Erythroblast (primary cell): ENCODE measurements around the gene TMPRSS6.

ENCODE experiments used
- DNase-seq, 2 experiments: peaks; one replicate each; lab custom pipeline; 2025; lab: John Stamatoyannopoulos, UW
- GATA1 ChIP-seq: IDR thresholded peaks from 2 replicates; pipeline ENCODE4 v1.6.1; 2011; ENCODE audit warnings: low read depth, mild to moderate bottlenecking, control low read depth, low read length, moderate library complexity
- POLR2A ChIP-seq: IDR thresholded peaks from 2 replicates; pipeline ENCODE4 v1.6.1; 2011; ENCODE audit warnings: mild to moderate bottlenecking, low read length

Gene TMPRSS6

GRCh38 chr22:37147186-37147990, 37.9 kb upstream of the TMPRSS6 start:
- TF ChIP-seq GATA1: no peak
- TF ChIP-seq POLR2A: no peak
- DNase-seq: no peak

DNA sequence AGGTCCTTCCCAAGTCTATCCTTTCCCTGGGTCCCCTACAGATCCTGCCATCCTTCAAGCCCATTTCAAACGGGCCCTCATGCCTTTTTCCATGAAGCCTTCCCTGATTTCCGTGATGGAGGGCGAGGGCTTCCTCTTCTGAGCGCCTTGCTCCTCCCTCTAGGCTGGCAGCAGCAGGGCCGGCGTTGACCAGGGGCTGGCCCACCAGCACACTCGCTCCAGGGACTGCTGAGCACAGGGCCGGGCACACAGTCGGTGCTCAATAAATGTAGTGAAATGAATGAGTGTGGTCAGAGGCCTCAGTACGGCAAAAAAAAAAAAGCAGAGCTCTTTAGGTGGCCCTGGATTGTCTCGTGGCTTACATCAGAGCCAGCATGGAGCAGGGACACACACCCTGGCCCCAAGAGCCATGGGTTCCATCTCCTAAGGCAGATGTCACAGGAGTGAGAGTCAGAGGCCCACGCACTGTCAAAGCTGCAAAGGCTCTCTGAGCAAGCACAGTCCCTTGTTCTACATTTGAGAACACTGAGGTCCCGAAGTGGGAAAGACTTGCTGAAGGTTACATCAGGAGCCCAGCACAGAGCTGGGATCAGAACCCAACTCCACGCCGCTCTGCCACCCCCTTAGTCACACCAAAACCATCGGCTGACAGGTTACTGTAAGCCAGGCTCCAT, 37.1 kb upstream of the TMPRSS6 start:
- TF ChIP-seq POLR2A (no peak), GATA1 (no peak)

GRCh38 chr22:37146051-37146385, 36.5 kb upstream of the TMPRSS6 start:
- no peak for DNase-seq
- no peak for TF ChIP-seq GATA1
- no peak for TF ChIP-seq POLR2A

More for the DNA sequence above, 37.1 kb upstream of the TMPRSS6 start:
- no peak for DNase-seq

DNA sequence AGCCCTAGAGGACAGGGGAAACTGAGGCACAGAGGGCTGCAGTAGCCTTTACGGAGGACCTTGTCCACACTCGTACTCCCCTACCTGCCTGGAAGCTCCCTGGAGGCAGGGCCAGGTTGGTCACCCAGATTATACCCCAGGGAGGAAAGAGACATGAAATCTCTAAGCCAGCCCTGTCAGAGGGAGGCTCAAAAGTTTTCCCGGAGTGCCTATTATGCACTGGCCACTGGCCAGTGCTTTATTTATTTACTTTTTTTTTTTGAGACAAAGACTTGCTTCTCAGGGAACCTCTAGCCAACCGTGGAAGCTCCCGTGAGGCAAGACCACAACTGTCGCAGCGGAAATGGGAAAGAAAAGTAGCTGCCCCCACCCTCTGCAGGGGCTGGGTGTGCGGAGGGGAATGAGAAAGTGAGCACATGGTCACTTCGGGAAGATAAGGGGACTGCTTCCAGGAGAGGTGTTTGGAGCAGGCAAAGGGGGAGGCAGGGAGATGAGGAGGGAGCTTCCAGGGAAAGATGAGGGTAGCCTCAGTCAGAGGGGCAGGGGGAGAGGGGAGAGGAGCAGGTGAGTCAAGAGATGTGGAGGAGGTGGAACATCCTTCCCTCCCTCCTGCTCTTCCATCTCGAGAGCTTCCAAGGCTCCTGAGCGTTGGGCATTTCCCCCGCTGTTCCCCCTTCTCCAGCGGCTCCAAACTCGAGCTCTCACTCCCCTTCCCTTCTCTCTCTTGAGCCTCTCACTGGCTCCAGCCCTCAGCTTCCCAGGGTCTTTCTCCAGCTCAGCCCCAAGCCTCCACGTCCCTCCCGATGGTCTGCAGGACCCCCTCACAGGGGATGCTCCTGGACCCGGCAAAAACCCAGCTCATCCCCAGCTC, 35.9 kb upstream of the TMPRSS6 start:
- TF ChIP-seq POLR2A (no peak), GATA1 (no peak)

DNA sequence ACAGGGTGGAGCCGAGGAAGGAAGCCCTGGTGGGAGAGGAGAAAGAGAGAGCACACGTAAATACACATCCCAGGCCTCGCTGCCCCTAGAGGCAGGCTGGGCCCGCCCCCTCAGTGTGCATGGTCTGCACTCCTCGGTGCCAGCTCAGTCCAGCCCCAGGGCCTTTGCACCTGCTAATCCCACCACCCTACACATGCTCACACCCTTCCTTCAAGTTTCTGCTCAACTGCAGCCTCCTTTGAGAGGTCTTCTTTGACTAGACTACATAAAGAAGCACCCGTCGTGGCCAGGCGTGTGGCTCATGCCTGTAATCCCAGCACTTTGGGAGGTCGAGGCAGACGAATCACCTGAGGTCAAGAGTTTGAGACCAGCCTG, 34.7 kb upstream of the TMPRSS6 start:
- TF ChIP-seq POLR2A (no peak), GATA1 (no peak)

More for the DNA sequence above, 35.9 kb upstream of the TMPRSS6 start:
- DNase-seq: no peak

DNA sequence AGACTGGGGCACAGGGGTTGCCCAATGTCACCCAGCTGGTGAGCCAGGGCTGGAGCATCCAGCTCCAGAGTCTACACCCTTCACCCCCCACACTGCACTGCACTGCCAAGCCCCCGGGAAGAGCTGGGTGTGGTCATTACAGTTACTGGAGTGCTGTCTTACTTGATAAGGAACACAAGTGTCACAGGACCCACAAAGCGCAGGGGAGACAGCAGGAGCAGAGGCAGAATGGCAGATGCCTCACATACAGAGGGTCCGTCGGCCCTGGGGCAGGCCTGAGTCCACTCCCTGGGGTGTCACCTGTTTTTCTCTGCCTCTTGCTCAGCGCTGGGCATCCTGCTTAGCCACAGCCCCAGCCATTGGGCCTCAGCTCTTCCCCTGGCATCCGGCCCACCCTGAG, 32.5 kb upstream of the TMPRSS6 start:
- TF ChIP-seq GATA1 (no peak), POLR2A (peak; percentile 73)
- peak; percentile 78 to 90 for DNase-seq

More for the DNA sequence above, 34.7 kb upstream of the TMPRSS6 start:
- DNase-seq: no peak

- no peak for TF ChIP-seq POLR2A
- no peak for TF ChIP-seq GATA1
- DNase-seq: no peak
Observed at GRCh38 chr22:37141476-37141875, 32.0 kb upstream of the TMPRSS6 start.

- TF ChIP-seq GATA1 (no peak), POLR2A (no peak)
- DNase-seq: no peak
Observed at GRCh38 chr22:37140686-37141323, 31.3 kb upstream of the TMPRSS6 start.

GRCh38 chr22:37139762-37140161, 30.2 kb upstream of the TMPRSS6 start:
- TF ChIP-seq POLR2A (no peak), GATA1 (no peak)
- peak in 1 of 2 experiments; percentile 23 for DNase-seq

- TF ChIP-seq GATA1 (no peak), POLR2A (no peak)
- no peak for DNase-seq
Observed at GRCh38 chr22:37138849-37139561, 29.5 kb upstream of the TMPRSS6 start.

DNA sequence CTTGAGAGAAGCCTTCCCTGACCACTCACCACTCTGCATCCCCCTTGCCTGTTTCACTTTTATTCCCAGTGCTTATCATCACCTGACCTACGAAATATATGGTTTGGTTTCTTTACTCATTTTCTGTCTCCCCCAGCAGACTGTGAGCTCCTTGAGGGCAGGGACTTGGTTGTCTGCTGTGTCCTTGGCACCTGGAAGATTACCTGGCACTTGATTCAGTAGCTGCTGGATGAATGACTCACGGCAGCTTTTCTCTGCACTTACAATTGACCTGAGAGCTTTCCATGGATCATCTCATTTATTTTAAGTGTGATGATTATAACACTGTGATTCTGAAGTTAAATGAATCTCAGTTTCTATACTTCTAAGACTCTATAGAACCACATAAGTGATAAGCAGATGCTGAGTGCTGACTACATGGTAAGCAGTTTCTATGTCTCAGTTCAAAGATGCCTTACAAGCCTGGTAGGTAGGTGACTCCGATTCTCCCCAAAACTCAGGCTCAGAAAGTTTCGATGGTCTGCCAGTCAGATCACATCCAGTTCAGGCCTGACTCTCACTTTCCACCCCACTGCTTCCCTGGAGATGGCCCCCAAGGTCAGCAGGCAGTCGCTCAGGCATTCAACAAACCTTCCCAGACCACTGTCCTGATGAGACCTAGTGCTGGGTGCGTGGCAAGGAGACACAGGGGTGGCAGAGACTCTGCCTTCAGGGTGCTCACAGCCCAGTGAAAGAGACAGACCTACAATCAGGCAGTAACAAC, 28.6 kb upstream of the TMPRSS6 start:
- TF ChIP-seq POLR2A (no peak), GATA1 (no peak)
- no peak for DNase-seq

DNA sequence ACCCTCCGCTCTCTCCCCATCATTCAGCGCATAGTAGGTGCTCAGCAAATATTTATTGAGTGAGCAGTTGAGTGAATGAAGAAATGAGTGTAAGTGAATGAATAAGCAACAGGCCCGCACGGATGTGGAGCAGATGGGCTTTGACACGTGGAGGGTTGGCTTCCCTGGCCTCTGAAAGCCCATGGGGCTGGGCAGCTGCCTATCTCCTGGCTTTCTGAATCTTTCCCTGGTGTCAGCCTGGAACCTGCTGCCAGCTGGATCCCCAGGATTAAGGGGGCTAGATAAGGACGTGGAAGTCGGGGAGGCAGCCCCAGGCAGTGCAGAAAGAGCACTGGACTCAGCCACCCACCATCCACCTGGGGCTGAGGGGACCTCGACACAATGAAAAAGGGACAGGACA, 27.6 kb upstream of the TMPRSS6 start:
- DNase-seq: no peak
- no peak for TF ChIP-seq GATA1
- TF ChIP-seq POLR2A: no peak
